AG04450 (cell line): Measurements from ENCODE around the gene SMIM45.

Experiments
- CTCF ChIA-PET: fragments of 300-600, 350-600 bp; formaldehyde crosslinking; extraction: SDS; loops from one replicate; lab custom pipeline; 2022; ENCODE audit warnings: antibody characterized with exemption, inconsistent platforms; lab: Charles Lee
- POLR2A ChIA-PET: fragments of 350-600 bp; formaldehyde crosslinking; extraction: SDS; loops from one replicate; lab custom pipeline; 2021; ENCODE audit warnings: antibody characterized with exemption, inconsistent platforms; lab: Yijun Ruan, JAX
- DNase-seq: peaks from one replicate; pipeline ENCODE4 v3.0.0-alpha.2; 2011; ENCODE audit warnings: low read depth, low spot score
- H3K27ac ChIP-seq: one replicate; pipeline ENCODE4 v1.5.1; 2012; ENCODE audit warnings: low read depth, low read length, control low read depth
- H3K27me3 ChIP-seq: one replicate; pipeline ENCODE4 v1.6.0; 2012; ENCODE audit warnings: low read length; ENCODE audit not compliant: control insufficient read depth, insufficient read depth
- H3K4me3 ChIP-seq: 2 replicates; pipeline ENCODE4 v1.5.1; 2011; ENCODE audit warnings: mild to moderate bottlenecking, low read depth, low read length, control low read depth
- H3K9me3 ChIP-seq: 2 replicates; pipeline ENCODE4 v1.5.1; 2012; ENCODE audit warnings: low read length; ENCODE audit not compliant: control insufficient read depth, insufficient read depth
- CTCF ChIP-seq: IDR thresholded peaks from 2 replicates; pipeline ENCODE4 v1.5.1; 2011; ENCODE audit warnings: low read depth, low read length, control low read depth, inconsistent platforms

Gene SMIM45

GRCh38 chr22:41925783-41926460 is 26.0 kb upstream of the SMIM45 start:
- peak; percentile 57 for TF ChIP-seq CTCF
- DNase-seq: no peak
- CTCF ChIA-PET: interaction anchor here (0.6 to 4.2 kb wide), 18 partner anchors 9 to 1657 kb away, joined by 3 to 22 read pairs (median 4); partner anchors contain the start of gene CENPM
- POLR2A ChIA-PET: no interaction called here
- Histone ChIP-seq H3K27me3 (peaks cover 12% of the 10 kb centered on the region), H3K4me3 (peak overlapping the region; percentile 38), H3K27ac (no peak overlapping the region), H3K9me3 (peaks cover under 1% of the 10 kb centered on the region; the same call in 1 of the 2 replicates)

GRCh38 chr22:41927813-41928212 is 24.1 kb upstream of the SMIM45 start:
- no peak for TF ChIP-seq CTCF
- CTCF ChIA-PET: interaction anchor here (4.2 kb wide), 1 partner anchor 181 kb away, joined by 22 read pairs; no protein-coding TSS in a partner anchor
- DNase-seq: no peak
- Histone ChIP-seq H3K27ac (no peak overlapping the region), H3K4me3 (no peak overlapping the region), H3K9me3 (no peaks in the 10 kb centered on the region; the same call in 1 of the 2 replicates), H3K27me3 (peaks cover 12% of the 10 kb centered on the region)
- POLR2A ChIA-PET: no interaction called here

GRCh38 chr22:41928593-41929417 is 23.1 kb upstream of the SMIM45 start:
- ChIA-PET CTCF (no interaction called here), POLR2A (interaction anchor here (0.5 to 1.2 kb wide), 2 partner anchors 15 to 298 kb away, joined by 3 read pairs; no protein-coding TSS in a partner anchor)
- H3K4me3 ChIP-seq: no peak overlapping the region
- H3K27ac ChIP-seq: no peak overlapping the region
- TF ChIP-seq CTCF: no peak
- no peak for DNase-seq
- no peaks in the 10 kb centered on the region; the same call in 1 of the 2 replicates for H3K9me3 ChIP-seq
- peaks cover 9% of the 10 kb centered on the region for H3K27me3 ChIP-seq

- no peak for TF ChIP-seq CTCF
- ChIA-PET CTCF (no interaction called here), POLR2A (interaction anchor here (1.2 kb wide), 1 partner anchor 15 kb away, joined by 3 read pairs; no protein-coding TSS in a partner anchor)
Measured at GRCh38 chr22:41929418-41929810, 22.5 kb upstream of the SMIM45 start.

More at GRCh38 chr22:41929418-41929810, 22.5 kb upstream of the SMIM45 start:
- no peaks in the 10 kb centered on the region; the same call in 1 of the 2 replicates for H3K9me3 ChIP-seq
- no peak overlapping the region for H3K4me3 ChIP-seq
- peaks cover 9% of the 10 kb centered on the region for H3K27me3 ChIP-seq
- H3K27ac ChIP-seq: no peak overlapping the region
- no peak for DNase-seq
